SK-N-SH (cell line): ENCODE measurements around the gene TMIGD3. TPM values are rescaled to one million over a fixed set of nuclear protein-coding genes. Genes with fewer than 3 reads are reported as not detected.

Experiments used
- CTCF ChIA-PET: fragments of 300-600, 350-600 bp; formaldehyde crosslinking; extraction: SDS; loops from one replicate; lab custom pipeline; 2021; lab: Yijun Ruan, JAX
- POLR2A ChIA-PET: fragments of 350-600 bp; sonication (Branson Sonifier 250); formaldehyde crosslinking; extraction: SDS; loops from one replicate; lab custom pipeline; 2020; ENCODE audit warnings: antibody characterized with exemption, inconsistent platforms; lab: Yijun Ruan, JAX
- DNase-seq: peaks from one replicate; pipeline ENCODE4 v3.0.0; 2012
- H2AFZ ChIP-seq: fragments of 200-600 bp; sonication (generic); 2 replicates; pipeline ENCODE4 v1.8.1; 2016; ENCODE audit warnings: antibody characterized with exemption, mild to moderate bottlenecking, low read depth
- H3F3A ChIP-seq: fragments of 200-600 bp; sonication (generic); replicated peaks from 2 replicates; pipeline ENCODE3; 2016; ENCODE audit warnings: antibody characterized with exemption, mild to moderate bottlenecking; ENCODE audit not compliant: insufficient read depth
- H3K27ac ChIP-seq, 2 experiments: fragments of 200-500 bp in 1 of 2; fragments of 200-600 bp in 1 of 2; sonication (Bioruptor generic) in 1 of 2; sonication (generic), shearing (Covaris generic) in 1 of 2; 2 replicates each; pipeline versions ENCODE4 v1.5.1 to v1.6.1; 2014 to 2016; ENCODE audit warnings: low read depth in 2 of 2, inconsistent platforms in 1 of 2, low read length in 1 of 2, mild to moderate bottlenecking in 1 of 2, mixed read lengths in 1 of 2
- H3K27me3 ChIP-seq: fragments of 200-600 bp; sonication (generic), shearing (Covaris generic); 2 replicates; pipeline ENCODE4 v1.6.1; 2016; ENCODE audit warnings: mixed run types; ENCODE audit not compliant: insufficient read depth
- H3K36me3 ChIP-seq, 2 experiments: fragments of 200-500 bp in 1 of 2; fragments of 200-600 bp in 1 of 2; sonication (Bioruptor generic) in 1 of 2; sonication (generic) in 1 of 2; replicated peaks in 1 of 2; 2 replicates each; pipeline versions ENCODE3 to v1.5.1; 2014 to 2016; ENCODE audit warnings: low read length in 1 of 2, mild to moderate bottlenecking in 1 of 2; ENCODE audit not compliant: insufficient read depth in 2 of 2, control insufficient read depth in 1 of 2
- H3K4me1 ChIP-seq, 2 experiments: fragments of 200-500 bp in 1 of 2; fragments of 200-600 bp in 1 of 2; sonication (Bioruptor generic) in 1 of 2; sonication (generic), shearing (Covaris generic) in 1 of 2; 2 replicates each; pipeline versions ENCODE4 v1.5.1 to v1.6.1; 2014 to 2016; ENCODE audit warnings: low read depth in 1 of 2, low read length in 1 of 2, mixed run types in 1 of 2; ENCODE audit not compliant: insufficient read depth in 2 of 2, control insufficient read depth in 1 of 2
- H3K4me2 ChIP-seq: fragments of 200-600 bp; sonication (generic), shearing (Covaris generic); 2 replicates; pipeline ENCODE4 v1.6.1; 2017; ENCODE audit warnings: mixed run types
- H3K4me3 ChIP-seq, 2 experiments: fragments of 200-500 bp in 1 of 2; fragments of 200-600 bp in 1 of 2; sonication (Bioruptor generic) in 1 of 2; sonication (generic), shearing (Covaris generic) in 1 of 2; 2 replicates each; pipeline versions ENCODE4 v1.5.1 to v1.8.1; 2014 to 2016; ENCODE audit warnings: low read depth in 2 of 2, inconsistent platforms in 1 of 2, low read length in 1 of 2, mild to moderate bottlenecking in 1 of 2, mixed read lengths in 1 of 2, moderate library complexity in 1 of 2
- H3K79me2 ChIP-seq: fragments of 200-600 bp; sonication (generic); 2 replicates; pipeline ENCODE4 v1.8.1; 2017; ENCODE audit warnings: mild to moderate bottlenecking; ENCODE audit not compliant: insufficient read depth
- H3K9ac ChIP-seq: fragments of 200-600 bp; sonication (generic); 2 replicates; pipeline ENCODE4 v1.6.1; 2017; ENCODE audit warnings: mixed run types
- H3K9me2 ChIP-seq: fragments of 200-600 bp; sonication (generic); 2 replicates; pipeline ENCODE4 v1.6.1; 2017; ENCODE audit warnings: mixed run types
- H3K9me3 ChIP-seq: fragments of 200-600 bp; sonication (generic); 2 replicates; pipeline ENCODE4 v1.6.1; 2017; ENCODE audit warnings: mixed run types, mild to moderate bottlenecking, moderate library complexity
- H4K20me1 ChIP-seq: fragments of 200-600 bp; sonication (generic); 2 replicates; pipeline ENCODE4 v1.6.1; 2017; ENCODE audit warnings: mild to moderate bottlenecking, mixed run types; ENCODE audit not compliant: insufficient read depth
- CHD2 ChIP-seq: fragments of 150-350 bp; IDR thresholded peaks from 2 replicates; pipeline ENCODE4 v1.6.1; 2018; ENCODE audit warnings: low read length; ENCODE audit not compliant: partially characterized antibody
- ELF1 ChIP-seq: IDR thresholded peaks from 2 replicates; pipeline ENCODE4 v1.4.0; 2012
- EP300 ChIP-seq, 2 experiments: IDR thresholded peaks; 2 replicates each; pipeline versions ENCODE4 v1.4.0 to v1.6.1; 2012; ENCODE audit warnings: borderline replicate concordance in 1 of 2, low read depth in 1 of 2, low read length in 1 of 2
- FOSL2 ChIP-seq: IDR thresholded peaks from 2 replicates; pipeline ENCODE4 v1.4.0; 2012; ENCODE audit warnings: low read depth, mild to moderate bottlenecking, moderate library complexity, borderline replicate concordance
- FOXJ3 ChIP-seq: sonication (generic); formaldehyde crosslinking; IDR thresholded peaks from 2 replicates; pipeline ENCODE4 v1.5.1; 2020; ENCODE audit warnings: mild to moderate bottlenecking, missing genetic modification reagents
- FOXM1 ChIP-seq: IDR thresholded peaks from 2 replicates; pipeline ENCODE4 v1.4.0; 2012; ENCODE audit warnings: low read depth, mild to moderate bottlenecking
- GABPA ChIP-seq: IDR thresholded peaks from 2 replicates; pipeline ENCODE4 v1.4.0; 2012; ENCODE audit warnings: low read depth, mild to moderate bottlenecking
- JUND ChIP-seq: IDR thresholded peaks from 2 replicates; pipeline ENCODE4 v1.4.0; 2012
- MXI1 ChIP-seq: IDR thresholded peaks from 2 replicates; pipeline ENCODE4 v1.6.1; 2012; ENCODE audit warnings: mild to moderate bottlenecking, low read depth, low read length, improper control_type of control experiment
- NRF1 ChIP-seq: IDR thresholded peaks from 2 replicates; pipeline ENCODE4 v1.6.1; 2012; ENCODE audit warnings: low read depth, mild to moderate bottlenecking, low read length
- POLR2AphosphoS5 ChIP-seq: IDR thresholded peaks from 2 replicates; pipeline ENCODE4 v1.6.1; 2012; ENCODE audit warnings: low read depth, low read length
- RFX5 ChIP-seq: IDR thresholded peaks from 2 replicates; pipeline ENCODE4 v1.6.1; 2012; ENCODE audit warnings: mild to moderate bottlenecking, improper control_type of control experiment, low read length
- RXRA ChIP-seq: IDR thresholded peaks from 2 replicates; pipeline ENCODE4 v1.4.0; 2012; ENCODE audit warnings: low read depth, mild to moderate bottlenecking, borderline replicate concordance
- SMC3 ChIP-seq: IDR thresholded peaks from 2 replicates; pipeline ENCODE4 v1.6.1; 2012; ENCODE audit warnings: low read depth, low read length, improper control_type of control experiment
- TEAD4 ChIP-seq: IDR thresholded peaks from 2 replicates; pipeline ENCODE4 v1.4.0; 2012; ENCODE audit warnings: mild to moderate bottlenecking, borderline replicate concordance; ENCODE audit not compliant: insufficient read depth
- YY1 ChIP-seq: IDR thresholded peaks from 2 replicates; pipeline ENCODE4 v1.4.0; 2012; ENCODE audit warnings: low read depth, mild to moderate bottlenecking
- WGBS: methylation state at CpG from one replicate; pipeline ENCODE4 v1.1.6; 2017; ENCODE audit warnings: low lambda C conversion rate; 5-methylcytosine and 5-hydroxymethylcytosine counted together
- polyA plus RNA-seq, 3 experiments: library from polyadenylated mRNA; depleted of rRNA; stranded (reverse); fragments of >200 nt; gene quantifications; 2 replicates each; pipeline ENCODE4 v1.2.3, GENCODE V29; 2012
- TF ChIP-seq, protein P1 (sequence below): IDR thresholded peaks from 2 replicates; pipeline ENCODE4 v1.4.0; 2012; ENCODE audit warnings: low read depth
- TF ChIP-seq, protein P2 (sequence below): IDR thresholded peaks from 2 replicates; pipeline ENCODE4 v1.4.0; 2012; ENCODE audit warnings: low read depth, borderline replicate concordance
- TF ChIP-seq, protein P3 (sequence below): fragments of 200-600 bp; sonication (generic); IDR thresholded peaks from 2 replicates; pipeline ENCODE4 v1.6.1; 2017; ENCODE audit warnings: antibody characterized with exemption, mild to moderate bottlenecking, moderate library complexity

TMIGD3 gene
- polyA plus RNA-seq, 1 of the 3 experiments (the other 2 are of a cell fraction) = not detected

DNA sequence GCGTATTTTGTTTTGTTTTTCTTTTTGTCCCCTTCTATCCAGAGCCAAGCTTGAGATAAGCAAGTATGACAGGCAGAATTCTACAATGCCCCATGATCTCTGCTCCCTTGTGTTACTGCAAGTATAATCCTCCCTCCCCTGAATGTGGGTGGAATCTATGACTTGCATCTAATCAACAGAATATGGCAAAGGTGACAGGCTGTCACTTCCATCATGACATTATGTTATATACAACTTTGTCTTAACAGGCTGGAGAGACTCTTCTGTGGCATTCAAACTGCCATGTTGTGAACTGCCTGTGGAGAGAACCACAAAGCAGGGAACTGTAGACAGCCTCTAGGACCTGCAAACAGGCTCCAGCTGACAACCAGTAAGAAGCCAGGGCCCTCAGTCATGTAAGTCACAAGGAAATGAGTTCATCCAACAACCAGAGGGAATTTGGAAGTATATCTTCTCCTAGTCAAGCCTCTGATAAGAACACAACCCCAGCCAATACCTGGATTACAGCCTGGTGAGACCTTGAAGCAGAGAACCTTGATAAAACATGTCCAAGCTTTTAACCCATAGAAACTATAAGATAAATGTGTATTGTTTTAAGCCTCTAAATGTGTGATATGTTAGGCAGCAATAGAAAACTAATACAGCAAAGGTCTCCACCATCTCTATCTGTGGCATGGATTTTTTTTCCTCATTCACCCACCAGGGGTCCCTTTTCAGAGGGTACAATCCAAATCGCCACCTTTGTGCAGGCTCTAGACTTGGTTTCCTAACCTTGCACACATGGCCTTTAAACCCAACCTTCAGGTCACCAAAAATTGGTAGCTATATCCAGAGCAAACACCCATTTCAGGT is 35.3 kb downstream of the TMIGD3 start:
- DNase-seq = no peak
- Histone ChIP-seq H3K4me2 (no peak overlapping the region), H3K27me3 (no peaks in the 10 kb centered on the region), H2AFZ (no peak overlapping the region), H3K27ac (no peak overlapping the region), H3K36me3 (peaks cover 13% of the 10 kb centered on the region in 2 experiments), H3K9me3 (no peaks in the 10 kb centered on the region), H3K9me2 (no peaks in the 10 kb centered on the region), H3K79me2 (no peaks in the 10 kb centered on the region), H4K20me1 (no peaks in the 10 kb centered on the region), H3K4me1 (peaks cover 0 to under 1% of the 10 kb centered on the region in 2 experiments; a peak in 1 of 4 replicates), H3F3A (peaks cover 4% of the 10 kb centered on the region), H3K9ac (no peak overlapping the region), H3K4me3 (no peak overlapping the region)
- 87% methylated on average over 2 of the region's 2 CpGs for WGBS
- POLR2A ChIA-PET = no interaction called here
- CTCF ChIA-PET = interaction anchor here (1.6 kb wide), 1 partner anchor 40 kb away, joined by 6 read pairs; no protein-coding TSS in a partner anchor
- TF ChIP-seq FOXM1 (no peak), CHD2 (no peak), RFX5 (no peak), JUND (no peak), FOSL2 (no peak), YY1 (no peak), FOXJ3 (CRISPR knock-in tag) (no peak), TEAD4 (no peak), SMC3 (no peak), NRF1 (no peak), MXI1 (no peak), RXRA (no peak), POLR2AphosphoS5 (no peak), GABPA (no peak), ELF1 (no peak)
- TF ChIP-seq, protein P1, sequence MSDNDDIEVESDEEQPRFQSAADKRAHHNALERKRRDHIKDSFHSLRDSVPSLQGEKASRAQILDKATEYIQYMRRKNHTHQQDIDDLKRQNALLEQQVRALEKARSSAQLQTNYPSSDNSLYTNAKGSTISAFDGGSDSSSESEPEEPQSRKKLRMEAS = no peak
- TF ChIP-seq, protein P2, sequence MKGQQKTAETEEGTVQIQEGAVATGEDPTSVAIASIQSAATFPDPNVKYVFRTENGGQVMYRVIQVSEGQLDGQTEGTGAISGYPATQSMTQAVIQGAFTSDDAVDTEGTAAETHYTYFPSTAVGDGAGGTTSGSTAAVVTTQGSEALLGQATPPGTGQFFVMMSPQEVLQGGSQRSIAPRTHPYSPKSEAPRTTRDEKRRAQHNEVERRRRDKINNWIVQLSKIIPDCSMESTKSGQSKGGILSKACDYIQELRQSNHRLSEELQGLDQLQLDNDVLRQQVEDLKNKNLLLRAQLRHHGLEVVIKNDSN = no peak

DNA sequence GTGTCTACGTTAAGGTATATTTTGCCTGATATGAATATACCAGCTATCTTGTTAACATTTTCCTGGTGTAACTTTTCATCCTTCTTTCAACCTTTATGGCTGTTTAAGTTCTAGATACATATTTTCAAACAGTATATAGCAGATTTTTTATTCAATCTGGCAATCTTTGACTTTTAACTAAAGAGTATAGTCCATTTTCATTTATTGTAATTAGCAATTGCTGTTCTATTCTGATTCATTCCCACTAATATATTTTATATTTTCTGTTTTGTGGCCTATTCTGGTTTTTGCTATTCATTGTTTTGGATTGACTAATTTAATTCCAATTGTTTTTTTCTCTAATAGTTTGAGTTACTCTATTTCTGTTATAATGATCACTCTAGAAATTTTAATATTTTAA is 37.0 kb downstream of the TMIGD3 start:
- WGBS = 0% methylated on average over 1 of the region's 1 CpG
- no peak overlapping the region for H3K4me3 ChIP-seq
- CTCF ChIA-PET = interaction anchor here (1.2 kb wide), 1 partner anchor 302 kb away, joined by 4 read pairs; no protein-coding TSS in a partner anchor
- no peaks in the 10 kb centered on the region for H3K9me2 ChIP-seq
- H3K27me3 ChIP-seq = no peaks in the 10 kb centered on the region
- H3K4me2 ChIP-seq = no peak overlapping the region
- H2AFZ ChIP-seq = no peak overlapping the region
- H4K20me1 ChIP-seq = no peaks in the 10 kb centered on the region
- no peak for DNase-seq
- no peak overlapping the region for H3K9ac ChIP-seq
- H3K4me1 ChIP-seq = peaks cover 0 to 8% of the 10 kb centered on the region in 2 experiments; a peak in 1 of 4 replicates
- H3K79me2 ChIP-seq = no peaks in the 10 kb centered on the region
- no peak overlapping the region for H3K27ac ChIP-seq
- H3K36me3 ChIP-seq = peaks cover 24 to 27% of the 10 kb centered on the region in 2 experiments
- no peak for TF ChIP-seq EP300 (IDR thresholded peaks at IDR 0.05; ENCODE audit: borderline replicate concordance in 1 of 2, low read depth in 1 of 2, low read length in 1 of 2)
- no peak for TF ChIP-seq POLR2AphosphoS5
- TF ChIP-seq, protein P3, sequence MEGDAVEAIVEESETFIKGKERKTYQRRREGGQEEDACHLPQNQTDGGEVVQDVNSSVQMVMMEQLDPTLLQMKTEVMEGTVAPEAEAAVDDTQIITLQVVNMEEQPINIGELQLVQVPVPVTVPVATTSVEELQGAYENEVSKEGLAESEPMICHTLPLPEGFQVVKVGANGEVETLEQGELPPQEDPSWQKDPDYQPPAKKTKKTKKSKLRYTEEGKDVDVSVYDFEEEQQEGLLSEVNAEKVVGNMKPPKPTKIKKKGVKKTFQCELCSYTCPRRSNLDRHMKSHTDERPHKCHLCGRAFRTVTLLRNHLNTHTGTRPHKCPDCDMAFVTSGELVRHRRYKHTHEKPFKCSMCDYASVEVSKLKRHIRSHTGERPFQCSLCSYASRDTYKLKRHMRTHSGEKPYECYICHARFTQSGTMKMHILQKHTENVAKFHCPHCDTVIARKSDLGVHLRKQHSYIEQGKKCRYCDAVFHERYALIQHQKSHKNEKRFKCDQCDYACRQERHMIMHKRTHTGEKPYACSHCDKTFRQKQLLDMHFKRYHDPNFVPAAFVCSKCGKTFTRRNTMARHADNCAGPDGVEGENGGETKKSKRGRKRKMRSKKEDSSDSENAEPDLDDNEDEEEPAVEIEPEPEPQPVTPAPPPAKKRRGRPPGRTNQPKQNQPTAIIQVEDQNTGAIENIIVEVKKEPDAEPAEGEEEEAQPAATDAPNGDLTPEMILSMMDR = no peak
- TF ChIP-seq GABPA = no peak
- H3K9me3 ChIP-seq = no peaks in the 10 kb centered on the region
- POLR2A ChIA-PET = no interaction called here
- peaks cover 14% of the 10 kb centered on the region for H3F3A ChIP-seq
